HepG2 (cell line): ENCODE data around the gene CRYBA2. TPM values are rescaled to one million over a fixed set of nuclear protein-coding genes. Genes with fewer than 3 reads are reported as not detected.

Source experiments
- BORCS8-MEF2B ChIP-seq: sonication (generic); formaldehyde crosslinking; IDR thresholded peaks from 2 replicates; pipeline ENCODE4 v1.8.0; 2022; ENCODE audit warnings: mild to moderate bottlenecking, missing genetic modification reagents
- HNF4G ChIP-seq, 2 experiments: sonication (generic) in 1 of 2; formaldehyde crosslinking in 1 of 2; IDR thresholded peaks; 2 replicates each; pipeline versions ENCODE4 v1.4.0 to v1.6.1; 2011 to 2020; ENCODE audit warnings: borderline replicate concordance in 2 of 2, low read depth in 2 of 2, mild to moderate bottlenecking in 2 of 2, low read length in 1 of 2, missing genetic modification reagents in 1 of 2, moderate library complexity in 1 of 2
- KLF6 ChIP-seq: IDR thresholded peaks from 2 replicates; pipeline ENCODE4 v1.8.0; 2016; ENCODE audit warnings: missing biosample characterization, missing genetic modification reagents
- NCOR1 ChIP-seq: fragments of 200-600 bp; sonication (generic); IDR thresholded peaks from 2 replicates; pipeline ENCODE4 v1.7.0; 2017; ENCODE audit warnings: antibody characterized with exemption, low read length, borderline replicate concordance
- PAF1 ChIP-seq: IDR thresholded peaks from 2 replicates; pipeline ENCODE4 v1.6.1; 2016; ENCODE audit warnings: missing genetic modification reagents, missing compliant biosample characterization
- REPIN1 ChIP-seq: sonication (generic); formaldehyde crosslinking; IDR thresholded peaks from 2 replicates; pipeline ENCODE4 v1.8.0; 2022; ENCODE audit warnings: missing genetic modification reagents, low read depth, mild to moderate bottlenecking, borderline replicate concordance
- TCF7 ChIP-seq: sonication (generic); IDR thresholded peaks from 2 replicates; pipeline ENCODE4 v1.6.1; 2016; ENCODE audit warnings: antibody characterized with exemption, low read depth
- ZNF232 ChIP-seq: sonication (generic); formaldehyde crosslinking; IDR thresholded peaks from 2 replicates; pipeline ENCODE4 v1.4.0; 2020; ENCODE audit warnings: missing genetic modification reagents, borderline replicate concordance
- ZSCAN25 ChIP-seq: sonication (generic); formaldehyde crosslinking; IDR thresholded peaks from 2 replicates; pipeline ENCODE4 v1.8.0; 2022; ENCODE audit warnings: mild to moderate bottlenecking, missing genetic modification reagents
- polyA plus RNA-seq, 8 experiments: library from polyadenylated mRNA; depleted of rRNA in 3 of 8; stranded (reverse) in 7 of 8; unstranded in 1 of 8; fragments of >200 nt; fragmentation: Illumina TruSeq in 4 of 8; extraction: Trizol in 4 of 8; gene quantifications; 2 replicates each; pipeline versions ENCODE4 v1.2.1 to v1.2.3, GENCODE V29; 2011 to 2016; ENCODE audit warnings: low read depth in 4 of 8, missing spikeins in 1 of 8, mixed read lengths in 1 of 8; ENCODE audit not compliant: insufficient read depth in 1 of 8
- total RNA-seq, 5 experiments: library from RNA; depleted of rRNA; stranded (reverse); fragments of >200 nt; fragmentation: Illumina TruSeq; extraction: Trizol; gene quantifications; 2 replicates each; pipeline ENCODE4 v1.2.3, GENCODE V29; 2016; ENCODE audit warnings: low read depth in 1 of 5
- TF ChIP-seq, protein P1 (sequence below): sonication (generic); formaldehyde crosslinking; IDR thresholded peaks from 2 replicates; pipeline ENCODE4 v1.4.0; 2020; ENCODE audit warnings: missing genetic modification reagents
- TF ChIP-seq, protein P2 (sequence below): sonication (generic); formaldehyde crosslinking; conservative IDR thresholded peaks from 2 replicates; pipeline ENCODE4 v1.4.0; 2020; ENCODE audit warnings: missing genetic modification reagents
- TF ChIP-seq, protein P3 (sequence below): sonication (generic); formaldehyde crosslinking; conservative IDR thresholded peaks from 2 replicates; pipeline ENCODE4 v1.4.0; 2020; ENCODE audit warnings: missing genetic modification reagents
- TF ChIP-seq, protein P4 (sequence below): sonication (generic); formaldehyde crosslinking; IDR thresholded peaks from 2 replicates; pipeline ENCODE4 v1.8.1; 2023; ENCODE audit warnings: mild to moderate bottlenecking, missing genetic modification reagents
- TF ChIP-seq, protein P5 (sequence below): sonication (generic); formaldehyde crosslinking; IDR thresholded peaks from 2 replicates; pipeline ENCODE4 v1.4.0; 2020; ENCODE audit warnings: missing genetic modification reagents, low read depth, mild to moderate bottlenecking, borderline replicate concordance

The CRYBA2 gene
- total and polyA plus RNA-seq, 2 of the 13 experiments (the other 11 are each of a cell fraction or from before 2014, with no cell fraction given), result not detected

DNA sequence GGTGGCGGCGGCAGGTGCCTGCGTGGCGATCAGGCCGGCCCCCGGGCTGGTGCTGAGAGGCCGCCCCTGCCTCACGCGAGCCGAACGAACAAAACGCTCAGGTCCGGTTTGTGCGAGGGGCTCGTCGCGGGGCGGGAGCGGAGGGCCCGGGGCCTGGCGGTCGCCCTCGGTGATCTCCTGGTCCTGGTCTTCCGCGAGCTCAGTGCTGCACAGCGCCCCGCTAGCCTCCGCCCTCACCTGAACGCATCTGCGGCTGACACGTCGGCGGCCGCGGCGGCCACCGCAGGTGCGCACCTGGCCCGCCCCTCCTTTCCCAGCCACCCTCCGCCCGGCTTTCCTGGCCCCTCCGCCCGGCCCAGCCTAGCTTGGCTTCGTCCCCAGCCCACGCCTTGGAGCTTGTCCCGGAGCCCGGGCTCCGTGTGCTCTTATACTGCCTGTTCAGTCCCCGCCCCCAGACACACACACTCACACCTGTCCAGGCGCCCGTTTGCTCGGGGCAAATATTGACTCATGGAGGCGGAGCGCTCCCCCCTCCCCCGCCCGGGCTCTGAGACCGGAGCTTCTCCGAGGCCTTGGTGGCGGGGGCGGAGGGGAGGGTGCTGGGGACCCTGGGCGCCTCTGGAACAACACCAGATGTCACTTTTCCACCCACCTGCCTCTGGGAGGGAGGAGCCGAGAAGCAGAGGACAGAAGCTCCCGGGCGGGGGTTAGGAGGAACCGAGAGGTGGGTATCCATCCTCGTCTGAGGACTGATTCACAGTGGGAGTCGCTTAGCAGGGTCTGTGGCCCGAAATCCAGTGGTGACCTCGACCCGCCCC lies 8.6 kb upstream of the CRYBA2 start (continued):
- TF ChIP-seq, protein P1, sequence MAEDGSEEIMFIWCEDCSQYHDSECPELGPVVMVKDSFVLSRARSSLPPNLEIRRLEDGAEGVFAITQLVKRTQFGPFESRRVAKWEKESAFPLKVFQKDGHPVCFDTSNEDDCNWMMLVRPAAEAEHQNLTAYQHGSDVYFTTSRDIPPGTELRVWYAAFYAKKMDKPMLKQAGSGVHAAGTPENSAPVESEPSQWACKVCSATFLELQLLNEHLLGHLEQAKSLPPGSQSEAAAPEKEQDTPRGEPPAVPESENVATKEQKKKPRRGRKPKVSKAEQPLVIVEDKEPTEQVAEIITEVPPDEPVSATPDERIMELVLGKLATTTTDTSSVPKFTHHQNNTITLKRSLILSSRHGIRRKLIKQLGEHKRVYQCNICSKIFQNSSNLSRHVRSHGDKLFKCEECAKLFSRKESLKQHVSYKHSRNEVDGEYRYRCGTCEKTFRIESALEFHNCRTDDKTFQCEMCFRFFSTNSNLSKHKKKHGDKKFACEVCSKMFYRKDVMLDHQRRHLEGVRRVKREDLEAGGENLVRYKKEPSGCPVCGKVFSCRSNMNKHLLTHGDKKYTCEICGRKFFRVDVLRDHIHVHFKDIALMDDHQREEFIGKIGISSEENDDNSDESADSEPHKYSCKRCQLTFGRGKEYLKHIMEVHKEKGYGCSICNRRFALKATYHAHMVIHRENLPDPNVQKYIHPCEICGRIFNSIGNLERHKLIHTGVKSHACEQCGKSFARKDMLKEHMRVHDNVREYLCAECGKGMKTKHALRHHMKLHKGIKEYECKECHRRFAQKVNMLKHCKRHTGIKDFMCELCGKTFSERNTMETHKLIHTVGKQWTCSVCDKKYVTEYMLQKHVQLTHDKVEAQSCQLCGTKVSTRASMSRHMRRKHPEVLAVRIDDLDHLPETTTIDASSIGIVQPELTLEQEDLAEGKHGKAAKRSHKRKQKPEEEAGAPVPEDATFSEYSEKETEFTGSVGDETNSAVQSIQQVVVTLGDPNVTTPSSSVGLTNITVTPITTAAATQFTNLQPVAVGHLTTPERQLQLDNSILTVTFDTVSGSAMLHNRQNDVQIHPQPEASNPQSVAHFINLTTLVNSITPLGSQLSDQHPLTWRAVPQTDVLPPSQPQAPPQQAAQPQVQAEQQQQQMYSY (CRISPR knock-in tag), result peak; percentile 26
- TF ChIP-seq NCOR1 (no peak), KLF6 (CRISPR knock-in tag) (no peak), REPIN1 (CRISPR knock-in tag) (peak; percentile 42; the same call in 1 of the 2 replicates), ZNF232 (CRISPR knock-in tag) (no peak), BORCS8-MEF2B (peak; percentile 75; the same call in 1 of the 2 replicates), ZSCAN25 (CRISPR knock-in tag) (peak; percentile 59), PAF1 (CRISPR knock-in tag) (no peak), TCF7 (peak; percentile 41; the same call in 1 of the 2 replicates), HNF4G (IDR thresholded peaks at IDR 0.05; ENCODE audit: borderline replicate concordance, low read depth, low read length) (no peak), HNF4G (CRISPR knock-in tag; IDR thresholded peaks at IDR 0.05; ENCODE audit: borderline replicate concordance, low read depth) (no peak)
- TF ChIP-seq, protein P2, sequence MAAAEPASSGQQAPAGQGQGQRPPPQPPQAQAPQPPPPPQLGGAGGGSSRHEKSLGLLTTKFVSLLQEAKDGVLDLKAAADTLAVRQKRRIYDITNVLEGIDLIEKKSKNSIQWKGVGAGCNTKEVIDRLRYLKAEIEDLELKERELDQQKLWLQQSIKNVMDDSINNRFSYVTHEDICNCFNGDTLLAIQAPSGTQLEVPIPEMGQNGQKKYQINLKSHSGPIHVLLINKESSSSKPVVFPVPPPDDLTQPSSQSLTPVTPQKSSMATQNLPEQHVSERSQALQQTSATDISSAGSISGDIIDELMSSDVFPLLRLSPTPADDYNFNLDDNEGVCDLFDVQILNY (CRISPR knock-in tag), result no peak
- TF ChIP-seq, protein P3, sequence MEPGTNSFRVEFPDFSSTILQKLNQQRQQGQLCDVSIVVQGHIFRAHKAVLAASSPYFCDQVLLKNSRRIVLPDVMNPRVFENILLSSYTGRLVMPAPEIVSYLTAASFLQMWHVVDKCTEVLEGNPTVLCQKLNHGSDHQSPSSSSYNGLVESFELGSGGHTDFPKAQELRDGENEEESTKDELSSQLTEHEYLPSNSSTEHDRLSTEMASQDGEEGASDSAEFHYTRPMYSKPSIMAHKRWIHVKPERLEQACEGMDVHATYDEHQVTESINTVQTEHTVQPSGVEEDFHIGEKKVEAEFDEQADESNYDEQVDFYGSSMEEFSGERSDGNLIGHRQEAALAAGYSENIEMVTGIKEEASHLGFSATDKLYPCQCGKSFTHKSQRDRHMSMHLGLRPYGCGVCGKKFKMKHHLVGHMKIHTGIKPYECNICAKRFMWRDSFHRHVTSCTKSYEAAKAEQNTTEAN (CRISPR knock-in tag), result peak; percentile 96
- TF ChIP-seq, protein P4, sequence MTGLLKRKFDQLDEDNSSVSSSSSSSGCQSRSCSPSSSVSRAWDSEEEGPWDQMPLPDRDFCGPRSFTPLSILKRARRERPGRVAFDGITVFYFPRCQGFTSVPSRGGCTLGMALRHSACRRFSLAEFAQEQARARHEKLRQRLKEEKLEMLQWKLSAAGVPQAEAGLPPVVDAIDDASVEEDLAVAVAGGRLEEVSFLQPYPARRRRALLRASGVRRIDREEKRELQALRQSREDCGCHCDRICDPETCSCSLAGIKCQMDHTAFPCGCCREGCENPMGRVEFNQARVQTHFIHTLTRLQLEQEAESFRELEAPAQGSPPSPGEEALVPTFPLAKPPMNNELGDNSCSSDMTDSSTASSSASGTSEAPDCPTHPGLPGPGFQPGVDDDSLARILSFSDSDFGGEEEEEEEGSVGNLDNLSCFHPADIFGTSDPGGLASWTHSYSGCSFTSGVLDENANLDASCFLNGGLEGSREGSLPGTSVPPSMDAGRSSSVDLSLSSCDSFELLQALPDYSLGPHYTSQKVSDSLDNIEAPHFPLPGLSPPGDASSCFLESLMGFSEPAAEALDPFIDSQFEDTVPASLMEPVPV, result no peak
- TF ChIP-seq, protein P5, sequence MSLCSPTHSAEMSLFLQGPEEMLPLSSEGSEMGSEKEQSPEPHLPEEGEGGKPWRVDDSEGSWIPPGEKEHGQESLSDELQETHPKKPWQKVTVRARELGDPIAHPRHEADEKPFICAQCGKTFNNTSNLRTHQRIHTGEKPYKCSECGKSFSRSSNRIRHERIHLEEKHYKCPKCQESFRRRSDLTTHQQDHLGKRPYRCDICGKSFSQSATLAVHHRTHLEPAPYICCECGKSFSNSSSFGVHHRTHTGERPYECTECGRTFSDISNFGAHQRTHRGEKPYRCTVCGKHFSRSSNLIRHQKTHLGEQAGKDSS (CRISPR knock-in tag), result 0 out of 2 replicates have a peak, but pooled peaks have one; percentile 12
